Right lobe of liver (tissue), 6 donors: Measurements from ENCODE around the gene SCG3. TPM values are rescaled to one million over a fixed set of nuclear protein-coding genes. Genes with fewer than 3 reads are reported as not detected.

ENCODE experiments used
- ATAC-seq, 4 donors: fragments of 200-7000 bp; cut with Tn5 transposase; one replicate each; pipeline ENCODE4 v1.9.1; 2020; ENCODE audit warnings: mild to moderate bottlenecking in 4 of 4, moderate library complexity in 4 of 4
- DNase-seq, 3 donors: peaks; one replicate each; pipeline ENCODE4 v3.0.0-alpha.2; 2020
- H3K27ac ChIP-seq, 3 donors: fragments of 200-600 bp; one replicate each; pipeline ENCODE4 v1.8.0; 2022
- H3K27me3 ChIP-seq, 2 donors: fragments of 200-600 bp; one replicate each; pipeline ENCODE4 v1.8.0; 2022
- H3K36me3 ChIP-seq, 4 donors: fragments of 200-600 bp; sonication (generic) in 1 of 4; one replicate each; pipeline versions ENCODE4 v1.5.1 to v1.8.0; 2017 to 2022; ENCODE audit warnings: control low read depth in 1 of 4
- H3K4me1 ChIP-seq, 4 donors: fragments of 200-600 bp; sonication (generic) in 1 of 4; one replicate each; pipeline versions ENCODE4 v1.5.1 to v1.8.0; 2017 to 2022; ENCODE audit warnings: control low read depth in 1 of 4
- H3K4me3 ChIP-seq, 3 donors: fragments of 200-600 bp; one replicate each; pipeline ENCODE4 v1.8.0; 2022
- H3K9me3 ChIP-seq, 4 donors: fragments of 200-600 bp; sonication (generic) in 1 of 4; one replicate each; pipeline versions ENCODE4 v1.5.1 to v1.8.0; 2017 to 2022; ENCODE audit warnings: control low read depth in 1 of 4
- CTCF ChIP-seq, 4 donors: fragments of 200-600 bp in 3 of 4; fragments of 450-650 bp in 1 of 4; IDR thresholded peaks; one replicate each; pipeline versions ENCODE4 v1.5.1 to v1.8.0; 2016 to 2022; ENCODE audit warnings: antibody characterized with exemption in 4 of 4, mild to moderate bottlenecking in 2 of 4
- POLR2A ChIP-seq: fragments of 450-650 bp; IDR thresholded peaks from one replicate; pipeline ENCODE4 v1.6.1; 2017; ENCODE audit warnings: antibody characterized with exemption, mild to moderate bottlenecking
- WGBS: methylation state at CpG from one replicate; pipeline ENCODE4 v1.1.6; 2018; ENCODE audit warnings: low coverage, low lambda C conversion rate; ENCODE audit not compliant: insufficient coverage; ENCODE audit errors: missing lambda C conversion rate; 5-methylcytosine and 5-hydroxymethylcytosine counted together
- intact Hi-C, 2 donors: fragments of 100-400 bp; cut with DNase I; formaldehyde crosslinking; loops; one replicate each; pipeline versions ENCODE4 v1.11.2 to v1.14.1; 2022
- total RNA-seq, 6 experiments: library from RNA; depleted of rRNA in 2 of 6; stranded (reverse); fragments of >200 nt in 2 of 6; fragmentation: NEBNext Ultra II Directional in 3 of 6; extraction: Animal tissue kit (Norgen Biotek cat#: 25700) in 3 of 6; gene quantifications; one replicate each; pipeline versions ENCODE4 v1.1.0 to v1.2.4, GENCODE V29; 2016 to 2023
- donor health status: DM: no; HTN: yes; CAD: no.
- donor health status: DM: no; HTN: no; CAD: no.
- donor health status: DM: no; HTN: no; CAD: no.
- donor health status: DM: no; HTN: yes; CAD: no.
- donor health status: DM: no; HTN: yes; CAD: no.

Gene SCG3
- total RNA-seq, 6 experiments from 2014 or later: not detected

- Histone ChIP-seq H3K4me1 (peaks cover 0 to 6% (median 0%) of the 10 kb centered on the region in 4 donors), H3K27me3 (peaks cover 0 to 12% of the 10 kb centered on the region in 2 donors), H3K4me3 (no peak overlapping the region), H3K27ac (no peak overlapping the region), H3K36me3 (no peaks in the 10 kb centered on the region), H3K9me3 (no peaks in the 10 kb centered on the region)
- no peak for ATAC-seq
- DNase-seq: no peak
- intact Hi-C loops: no loop called here
- 35% methylated on average over 2 of the region's 2 CpGs for WGBS
- TF ChIP-seq POLR2A: no peak
- TF ChIP-seq CTCF (IDR thresholded peaks at IDR 0.05): no peak
Measured at GRCh38 chr15:51678096-51678495, 3.2 kb upstream of the SCG3 start.

GRCh38 chr15:51680321-51680720, 982 bp upstream of the SCG3 start:
- Histone ChIP-seq H3K9me3 (no peaks in the 10 kb centered on the region), H3K27ac (no peak overlapping the region), H3K36me3 (no peaks in the 10 kb centered on the region), H3K4me3 (no peak overlapping the region), H3K4me1 (peaks cover 0 to 6% (median 0%) of the 10 kb centered on the region in 4 donors), H3K27me3 (peaks cover 0 to 19% of the 10 kb centered on the region in 2 donors)
- ATAC-seq (no peak), DNase-seq (no peak)
- 42% methylated on average over 2 of the region's 2 CpGs for WGBS
- intact Hi-C loops: no loop called here
- no peak for TF ChIP-seq POLR2A
- no peak for TF ChIP-seq CTCF (IDR thresholded peaks at IDR 0.05)

GRCh38 chr15:51687565-51687964, 6.3 kb downstream of the SCG3 start:
- TF ChIP-seq POLR2A (no peak), CTCF (IDR thresholded peaks at IDR 0.05) (no peak)
- 83% methylated on average over 1 of the region's 1 CpG for WGBS
- no peaks in the 10 kb centered on the region for H3K4me1 ChIP-seq
- no peaks in the 10 kb centered on the region for H3K36me3 ChIP-seq
- peaks cover 0 to 12% of the 10 kb centered on the region in 2 donors for H3K27me3 ChIP-seq
- no peaks in the 10 kb centered on the region for H3K9me3 ChIP-seq
- intact Hi-C loops: no loop called here
- no peak for DNase-seq
- H3K27ac ChIP-seq: no peak overlapping the region
- no peak overlapping the region for H3K4me3 ChIP-seq
- no peak for ATAC-seq

GRCh38 chr15:51688863-51689262, 7.6 kb downstream of the SCG3 start:
- intact Hi-C loops: no loop called here
- TF ChIP-seq POLR2A (no peak), CTCF (IDR thresholded peaks at IDR 0.05) (peak in 2 of 4 donors; percentile 7 to 14)
- Histone ChIP-seq H3K27ac (no peak overlapping the region), H3K36me3 (no peaks in the 10 kb centered on the region), H3K27me3 (peaks cover 0 to 7% of the 10 kb centered on the region in 2 donors), H3K4me1 (no peaks in the 10 kb centered on the region), H3K9me3 (no peaks in the 10 kb centered on the region), H3K4me3 (no peak overlapping the region)
- ATAC-seq: no peak
- 79% methylated on average over 2 of the region's 2 CpGs for WGBS
- no peak for DNase-seq

- no peak overlapping the region for H3K27ac ChIP-seq
- ATAC-seq: no peak
- 48% methylated on average over 3 of the region's 3 CpGs for WGBS
- no peaks in the 10 kb centered on the region for H3K27me3 ChIP-seq
- no peaks in the 10 kb centered on the region for H3K36me3 ChIP-seq
- intact Hi-C loops: no loop called here
- H3K9me3 ChIP-seq: no peaks in the 10 kb centered on the region
- no peaks in the 10 kb centered on the region for H3K4me1 ChIP-seq
- H3K4me3 ChIP-seq: no peak overlapping the region
- DNase-seq: no peak
- TF ChIP-seq CTCF (IDR thresholded peaks at IDR 0.05): no peak
- no peak for TF ChIP-seq POLR2A
Measured at GRCh38 chr15:51692154-51692553, 10.9 kb downstream of the SCG3 start.
